Subcutaneous adipose tissue (tissue), 4 donors: ENCODE results near the gene FAM118B. TPM values are rescaled to one million over a fixed set of nuclear protein-coding genes. Genes with fewer than 3 reads are reported as not detected.

Experiments
- total RNA-seq, 4 donors: library from RNA; depleted of rRNA; stranded (reverse); fragments of >200 nt; gene quantifications; one replicate each; pipeline ENCODE4 v1.1.0, GENCODE V29; 2016
- TF ChIP-seq, protein P1 (sequence below): fragments of 450-650 bp; IDR thresholded peaks from one replicate; pipeline ENCODE4 v1.5.1; 2016; ENCODE audit warnings: low read depth, mild to moderate bottlenecking, control low read depth, antibody characterized with exemption, moderate library complexity

FAM118B gene
- total RNA-seq, 4 donors from 2014 or later, result 9.6 to 21.7 (median 16.6) TPM

GRCh38 chr11:126280595-126280994 lies 69.0 kb downstream of the FAM118B start:
- TF ChIP-seq, protein P1, sequence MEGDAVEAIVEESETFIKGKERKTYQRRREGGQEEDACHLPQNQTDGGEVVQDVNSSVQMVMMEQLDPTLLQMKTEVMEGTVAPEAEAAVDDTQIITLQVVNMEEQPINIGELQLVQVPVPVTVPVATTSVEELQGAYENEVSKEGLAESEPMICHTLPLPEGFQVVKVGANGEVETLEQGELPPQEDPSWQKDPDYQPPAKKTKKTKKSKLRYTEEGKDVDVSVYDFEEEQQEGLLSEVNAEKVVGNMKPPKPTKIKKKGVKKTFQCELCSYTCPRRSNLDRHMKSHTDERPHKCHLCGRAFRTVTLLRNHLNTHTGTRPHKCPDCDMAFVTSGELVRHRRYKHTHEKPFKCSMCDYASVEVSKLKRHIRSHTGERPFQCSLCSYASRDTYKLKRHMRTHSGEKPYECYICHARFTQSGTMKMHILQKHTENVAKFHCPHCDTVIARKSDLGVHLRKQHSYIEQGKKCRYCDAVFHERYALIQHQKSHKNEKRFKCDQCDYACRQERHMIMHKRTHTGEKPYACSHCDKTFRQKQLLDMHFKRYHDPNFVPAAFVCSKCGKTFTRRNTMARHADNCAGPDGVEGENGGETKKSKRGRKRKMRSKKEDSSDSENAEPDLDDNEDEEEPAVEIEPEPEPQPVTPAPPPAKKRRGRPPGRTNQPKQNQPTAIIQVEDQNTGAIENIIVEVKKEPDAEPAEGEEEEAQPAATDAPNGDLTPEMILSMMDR, result no peak

GRCh38 chr11:126281245-126281644 lies 69.7 kb downstream of the FAM118B start:
- TF ChIP-seq, protein P1, result no peak

DNA sequence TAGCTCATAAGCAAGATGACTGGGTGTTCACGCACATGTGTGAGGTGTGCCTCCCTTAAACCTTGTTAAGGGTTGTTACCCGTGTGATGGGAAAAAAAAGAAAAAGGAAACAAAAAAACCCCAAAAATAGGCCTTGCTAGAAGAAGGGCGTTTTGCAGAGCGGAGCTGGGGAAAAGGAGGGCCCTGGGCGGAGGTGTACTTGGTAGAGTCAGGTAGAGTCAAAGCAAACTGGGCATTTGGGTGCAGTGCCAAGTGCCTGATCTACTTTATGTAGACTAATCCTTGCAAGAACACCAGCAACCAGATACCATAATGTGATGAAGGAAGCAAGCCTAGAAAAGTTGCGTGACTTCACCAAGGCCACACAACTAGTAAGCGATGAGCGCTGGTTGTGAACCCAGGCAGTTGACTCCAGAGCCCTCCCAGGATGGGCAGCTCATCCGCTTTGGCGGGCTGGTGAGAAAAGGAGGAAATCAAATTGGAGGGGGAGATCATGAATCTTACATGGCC lies 70.1 kb downstream of the FAM118B start:
- TF ChIP-seq, protein P1, result no peak

GRCh38 chr11:126282361-126282735 lies 70.8 kb downstream of the FAM118B start:
- TF ChIP-seq, protein P1, result no peak

DNA sequence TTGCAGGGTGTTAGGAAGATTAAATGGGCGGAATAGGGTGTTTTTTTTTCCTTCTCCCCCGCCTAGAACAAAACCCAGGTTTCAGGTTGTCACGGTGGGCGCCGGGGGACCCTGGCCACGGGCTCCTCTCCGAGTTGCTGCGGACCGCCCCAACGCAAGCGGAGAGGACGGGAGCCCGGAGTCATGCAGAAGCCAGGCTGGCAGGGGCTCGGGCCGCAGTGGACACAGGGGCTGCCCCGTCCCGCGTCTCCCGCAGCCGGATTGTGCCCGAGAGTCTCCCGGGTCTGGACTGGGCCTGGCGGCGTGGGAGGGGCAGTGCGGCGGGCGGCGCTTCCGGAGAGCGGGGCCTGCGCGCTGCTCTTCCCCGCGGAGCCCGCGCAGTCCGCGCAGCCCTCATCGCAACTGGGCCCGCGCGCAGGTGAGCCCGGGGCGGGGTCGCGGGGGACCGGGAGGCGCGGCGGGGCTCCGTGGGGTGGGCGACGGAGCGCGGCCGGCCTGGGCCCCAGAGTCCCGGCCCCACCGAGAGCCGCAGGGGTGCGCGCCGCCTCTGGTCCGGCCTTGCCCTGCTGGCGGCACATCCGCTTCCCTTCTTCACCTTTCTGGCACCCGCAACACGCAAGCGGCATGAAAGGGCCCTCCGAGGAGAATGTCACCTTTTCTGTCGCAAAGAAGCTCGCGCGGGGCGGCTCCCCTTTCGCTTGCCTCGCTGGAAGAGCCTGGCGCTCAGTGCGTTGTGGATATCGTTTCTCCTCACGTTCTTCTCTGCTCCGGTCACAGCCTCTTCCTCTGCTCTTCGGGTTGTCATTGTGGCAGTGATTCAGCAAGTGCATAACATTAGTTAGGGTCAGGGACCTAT lies 71.4 kb downstream of the FAM118B start, which contains the start of gene TIRAP:
Gene TIRAP (plus strand): TSS at position 358 of the 856 bp plus-strand sequence. CDS start 7,802 bp downstream, outside the sequence.
- TF ChIP-seq, protein P1, result no peak

DNA sequence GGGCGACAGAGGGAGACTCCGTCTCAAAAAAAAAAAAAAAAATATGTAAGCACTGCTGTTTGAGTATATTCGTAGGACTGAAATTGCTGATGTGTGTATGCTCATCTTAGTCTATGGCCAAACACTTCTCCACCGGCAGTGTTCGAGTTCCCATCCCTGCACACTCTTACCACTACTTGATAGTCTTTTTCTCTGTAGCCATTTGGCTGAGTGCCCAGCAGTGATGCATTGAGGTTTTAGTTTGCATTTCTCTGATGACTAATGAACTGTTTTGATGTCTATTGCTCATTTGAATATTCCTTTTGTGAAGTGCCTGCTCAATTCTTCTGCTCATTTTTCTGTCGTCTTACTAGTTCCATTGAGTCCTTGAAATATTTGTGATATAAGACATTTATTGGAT lies 73.2 kb downstream of the FAM118B start:
- TF ChIP-seq, protein P1, result no peak

DNA sequence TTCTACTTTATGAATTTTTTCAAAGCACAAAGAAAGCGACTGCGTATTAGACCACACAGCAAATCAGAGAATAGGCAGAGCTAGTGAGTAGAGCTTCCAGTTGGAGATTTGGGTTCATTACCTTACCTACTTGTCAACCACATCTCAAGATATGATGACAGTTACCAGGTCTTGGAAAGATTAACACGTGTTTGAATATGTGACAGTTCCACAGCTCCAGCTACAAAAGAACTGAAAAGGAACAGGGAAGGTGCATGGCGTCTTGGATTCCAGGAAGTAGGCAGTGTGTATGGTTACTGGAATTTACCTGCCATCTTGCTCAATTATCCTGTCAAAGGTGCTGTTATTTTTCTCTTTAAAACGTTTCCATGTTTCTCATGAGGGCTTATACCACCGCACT lies 76.7 kb downstream of the FAM118B start:
- TF ChIP-seq, protein P1, result no peak
